ENCODE results near the gene ACKR3.

GRCh38 chr2:236622660-236623059 is 53.0 kb downstream of the ACKR3 start:
- no peak for TF ChIP-seq CTCF (IDR thresholded peaks at IDR 0.05)
- TF ChIP-seq POLR2A (IDR thresholded peaks at IDR 0.05): no peak

All from esophagus squamous epithelium (tissue), 4 donors.